Keratinocyte (primary cell): ENCODE measurements around the gene ZNF804B. TPM values are rescaled to one million over a fixed set of nuclear protein-coding genes. Genes with fewer than 3 reads are reported as not detected.

ENCODE experiments used
- DNase-seq: peaks from one replicate; pipeline ENCODE4 v3.0.0-alpha.2; 2011; ENCODE audit warnings: low read depth, missing footprints, low spot score
- FAIRE-seq: peaks from 2 replicates; lab custom pipeline; 2011; peaks lifted over from hg19 to GRCh38; lab: Jason Lieb, UNC
- H2AFZ ChIP-seq: 2 replicates; pipeline ENCODE4 v1.6.0; 2012; ENCODE audit warnings: low read length, control low read depth, inconsistent platforms; ENCODE audit not compliant: control insufficient read depth
- H3K27ac ChIP-seq: 2 replicates; pipeline ENCODE4 v1.5.1; 2011; ENCODE audit warnings: low read length; ENCODE audit not compliant: control insufficient read depth, insufficient read depth
- H3K27me3 ChIP-seq: 3 replicates; pipeline ENCODE4 v1.6.0; 2011; ENCODE audit warnings: low read length; ENCODE audit not compliant: control insufficient read depth, insufficient read depth; ENCODE audit errors: extremely low read depth
- H3K36me3 ChIP-seq, 2 experiments: 2 replicates in 1 of 2; 3 replicates in 1 of 2; pipeline ENCODE4 v1.5.1; 2011; ENCODE audit warnings: low read length in 2 of 2, mild to moderate bottlenecking in 1 of 2; ENCODE audit not compliant: control insufficient read depth in 2 of 2, insufficient read depth in 2 of 2; ENCODE audit errors: extremely low read depth in 1 of 2
- H3K4me1 ChIP-seq: 3 replicates; pipeline ENCODE4 v1.5.1; 2011; ENCODE audit warnings: low read length; ENCODE audit not compliant: control insufficient read depth, insufficient read depth; ENCODE audit errors: extremely low read depth
- H3K4me2 ChIP-seq: 3 replicates; pipeline ENCODE4 v1.6.0; 2011; ENCODE audit warnings: low read depth, low read length; ENCODE audit not compliant: control insufficient read depth, insufficient read depth; ENCODE audit errors: extremely low read depth
- H3K4me3 ChIP-seq, 3 experiments: fragments of 200-600 bp in 1 of 3; sonication (generic) in 1 of 3; 2 replicates in 2 of 3; 3 replicates in 1 of 3; pipeline ENCODE4 v1.5.1; 2011 to 2016; ENCODE audit warnings: low read length in 3 of 3, mild to moderate bottlenecking in 3 of 3, control low read depth in 2 of 3, inconsistent platforms in 1 of 3, low read depth in 1 of 3, mixed read lengths in 1 of 3, mixed run types in 1 of 3, moderate library complexity in 1 of 3; ENCODE audit not compliant: control insufficient read depth in 2 of 3, insufficient read depth in 2 of 3; ENCODE audit errors: extremely low read depth in 1 of 3
- H3K79me2 ChIP-seq: 2 replicates; pipeline ENCODE4 v1.6.0; 2012; ENCODE audit warnings: low read length; ENCODE audit not compliant: control insufficient read depth, insufficient read depth
- H3K9ac ChIP-seq: 3 replicates; pipeline ENCODE4 v1.6.0; 2011; ENCODE audit warnings: low read length; ENCODE audit not compliant: control insufficient read depth, insufficient read depth; ENCODE audit errors: extremely low read depth
- H3K9me1 ChIP-seq: 3 replicates; pipeline ENCODE4 v1.6.0; 2011; ENCODE audit warnings: low read length; ENCODE audit not compliant: control insufficient read depth, insufficient read depth; ENCODE audit errors: extremely low read depth
- H3K9me3 ChIP-seq: 2 replicates; pipeline ENCODE4 v1.5.1; 2012; ENCODE audit warnings: low read depth, low read length; ENCODE audit not compliant: control insufficient read depth
- H4K20me1 ChIP-seq: 3 replicates; pipeline ENCODE4 v1.6.0; 2011; ENCODE audit warnings: low read length; ENCODE audit not compliant: control insufficient read depth, insufficient read depth; ENCODE audit errors: extremely low read depth
- CTCF ChIP-seq, 3 experiments: IDR thresholded peaks in 1 of 3; conservative IDR thresholded peaks in 1 of 3; optimal IDR thresholded peaks in 1 of 3; 2 replicates in 2 of 3; 3 replicates in 1 of 3; pipeline versions ENCODE3 to v1.5.1; 2011; ENCODE audit warnings: low read length in 3 of 3, mild to moderate bottlenecking in 3 of 3, moderate library complexity in 2 of 3, control low read depth in 1 of 3, inconsistent platforms in 1 of 3; ENCODE audit not compliant: insufficient read depth in 2 of 3; ENCODE audit errors: extremely low read depth in 1 of 3
- EZH2 ChIP-seq: IDR thresholded peaks from one replicate; pipeline ENCODE4 v1.6.1; 2012; ENCODE audit warnings: inconsistent platforms, mild to moderate bottlenecking, low read length, moderate library complexity
- dilution Hi-C: fragments of 300-500 bp; cut with MboI; formaldehyde crosslinking; loops from one replicate; pipeline ENCODE4 v1.7.0; 2020; ENCODE audit warnings: low sequenced_read_pairs; ENCODE audit not compliant: extremely low pct_ligation_motif_present
- polyA plus RNA-seq, 5 experiments: library from polyadenylated mRNA; depleted of rRNA in 3 of 5; stranded (reverse) in 3 of 5; stranded (forward) in 1 of 5; unstranded in 1 of 5; fragments of >200 nt; gene quantifications; 1 replicate in 1 of 5; 2 replicates in 3 of 5; 3 replicates in 1 of 5; pipeline versions ENCODE4 v1.2.1 to v1.2.3, GENCODE V29; 2011 to 2012; ENCODE audit warnings: missing spikeins in 2 of 5, low read depth in 1 of 5, low replicate concordance in 1 of 5

Gene ZNF804B
- polyA plus RNA-seq, 1 donor (not counting 4 experiments of a cell fraction or from before 2014, with no cell fraction given) = not detected

GRCh38 chr7:88826222-88826621 is 66.7 kb downstream of the ZNF804B start:
- Histone ChIP-seq H3K4me1 (no peaks in the 10 kb centered on the region), H3K9ac (no peak overlapping the region), H2AFZ (no peak overlapping the region), H3K27ac (no peak overlapping the region), H3K79me2 (no peaks in the 10 kb centered on the region), H3K36me3 (no peaks in the 10 kb centered on the region), H3K27me3 (no peaks in the 10 kb centered on the region), H3K9me3 (no peaks in the 10 kb centered on the region), H3K9me1 (no peaks in the 10 kb centered on the region), H3K4me2 (no peak overlapping the region), H4K20me1 (no peaks in the 10 kb centered on the region), H3K4me3 (no peak overlapping the region)
- DNase-seq = no peak
- TF ChIP-seq EZH2 (no peak), CTCF (optimal IDR thresholded peaks at IDR 0.05 in 1 of 3, IDR thresholded peaks at IDR 0.05 in 1 of 3, conservative IDR thresholded peaks at IDR 0.05 in 1 of 3; ENCODE audit: extremely low read depth in 1 of 3, insufficient read depth in 2 of 3, low read length in 3 of 3) (no peak)
- dilution Hi-C loops = no loop called here
- FAIRE-seq = no peak

- Histone ChIP-seq H3K9me3 (no peaks in the 10 kb centered on the region), H3K4me3 (no peak overlapping the region), H3K4me2 (no peak overlapping the region), H3K27ac (no peak overlapping the region), H3K27me3 (no peaks in the 10 kb centered on the region), H3K36me3 (no peaks in the 10 kb centered on the region), H4K20me1 (no peaks in the 10 kb centered on the region), H2AFZ (no peak overlapping the region), H3K79me2 (no peaks in the 10 kb centered on the region), H3K9ac (no peak overlapping the region), H3K4me1 (no peaks in the 10 kb centered on the region), H3K9me1 (no peaks in the 10 kb centered on the region)
- FAIRE-seq (no peak), DNase-seq (peak; percentile 0)
- no peak for TF ChIP-seq EZH2
- TF ChIP-seq CTCF (optimal IDR thresholded peaks at IDR 0.05 in 1 of 3, IDR thresholded peaks at IDR 0.05 in 1 of 3, conservative IDR thresholded peaks at IDR 0.05 in 1 of 3; ENCODE audit: extremely low read depth in 1 of 3, insufficient read depth in 2 of 3, low read length in 3 of 3) = peak; percentile 39 to 46 (median 39)
- dilution Hi-C loops = no loop called here
These were observed 75.7 kb downstream of the ZNF804B start for GRCh38 chr7:88835147-88835728.
